ENCODE results near the gene CHRM4.

GRCh38 chr11:46418751-46419150 is 27.2 kb upstream of the CHRM4 start:
- TF ChIP-seq CTCF (IDR thresholded peaks at IDR 0.05 in 2 of 3, conservative IDR thresholded peaks at IDR 0.05 in 1 of 3; ENCODE audit: borderline replicate concordance in 1 of 3, insufficient read depth in 1 of 3, low read depth in 2 of 3, low read length in 2 of 3) (no peak), JUND (IDR thresholded peaks at IDR 0.05) (no peak), SP1 (IDR thresholded peaks at IDR 0.05; ENCODE audit: low read depth) (no peak), EZH2 (IDR thresholded peaks at IDR 0.05) (no peak), EGR1 (IDR thresholded peaks at IDR 0.05; ENCODE audit: low read depth) (no peak), YY1 (IDR thresholded peaks at IDR 0.05; ENCODE audit: extremely low read depth, insufficient replicate concordance, low read depth, low read length) (no peak), POLR2AphosphoS5 (IDR thresholded peaks at IDR 0.05; ENCODE audit: low read depth, low read length) (no peak), ZNF274 (IDR thresholded peaks at IDR 0.05; ENCODE audit: low read depth, low read length) (no peak), MAX (IDR thresholded peaks at IDR 0.05) (no peak), POLR2A (IDR thresholded peaks at IDR 0.05; ENCODE audit: borderline replicate concordance, extremely low read depth, insufficient read depth, insufficient read length) (no peak), CEBPB (IDR thresholded peaks at IDR 0.05; ENCODE audit: low read depth) (no peak), EZH2phosphoT487 (IDR thresholded peaks at IDR 0.05; ENCODE audit: borderline replicate concordance) (no peak)
- TF ChIP-seq, protein P1, sequence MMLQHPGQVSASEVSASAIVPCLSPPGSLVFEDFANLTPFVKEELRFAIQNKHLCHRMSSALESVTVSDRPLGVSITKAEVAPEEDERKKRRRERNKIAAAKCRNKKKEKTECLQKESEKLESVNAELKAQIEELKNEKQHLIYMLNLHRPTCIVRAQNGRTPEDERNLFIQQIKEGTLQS (IDR thresholded peaks at IDR 0.05), result no peak

Measured in HCT116 (cell line).